Adipose tissue (tissue), 3 donors: ENCODE data around the gene IGF2. TPM values are rescaled to one million over a fixed set of nuclear protein-coding genes. Genes with fewer than 3 reads are reported as not detected.

Experiments
- H3K27ac ChIP-seq: one replicate; pipeline ENCODE4 v1.5.1; 2013; ENCODE audit warnings: low read depth, low read length
- WGBS, 3 donors: extraction: QIAGEN DNeasy Blood & Tissue Kit; methylation state at CpG; one replicate each; pipeline ENCODE4 v1.1.7; 2013; 5-methylcytosine and 5-hydroxymethylcytosine counted together
- polyA plus RNA-seq, 3 donors: library from polyadenylated mRNA; stranded (reverse); fragments of 200-250 nt; gene quantifications; one replicate each; pipeline ENCODE4 v1.2.3, GENCODE V29; 2013
- donor health status: healthy with polysubstance abuse.
- donor health status: Bipolar disorder and iron deficiency.
- donor health status: healthy.

IGF2 gene
- polyA plus RNA-seq, 3 donors, result 6.7 to 133 (median 31.7) TPM

- H3K27ac ChIP-seq, result no peak overlapping the region
- 22 to 25% (median 23%) methylated on average over 6 of the region's 6 CpGs for WGBS, 3 donors
These were observed 3.6 kb upstream of the IGF2 start for GRCh38 chr11:2142762-2143202.

- WGBS, 3 donors, result 19 to 28% (median 28%) methylated on average over 5 of the region's 5 CpGs
- H3K27ac ChIP-seq, result no peak overlapping the region
These were observed 3.1 kb upstream of the IGF2 start for GRCh38 chr11:2142300-2142759.

- no peak overlapping the region for H3K27ac ChIP-seq
- 7 to 8% (median 8%) methylated on average over 88 to 102 of the region's 102 CpGs for WGBS, 3 donors
These were observed 1.5 kb upstream of the IGF2 start for GRCh38 chr11:2140411-2141400.

- 1 to 4% (median 2%) methylated on average over 50 to 57 of the region's 57 CpGs for WGBS, 3 donors
These were observed 590 bp upstream of the IGF2 start for GRCh38 chr11:2139621-2140337.

GRCh38 chr11:2138431-2139122, 612 bp downstream of the IGF2 start:
- no peak overlapping the region for H3K27ac ChIP-seq
- 1 to 2% (median 2%) methylated on average over 35 to 67 of the region's 68 CpGs for WGBS, 3 donors

More at GRCh38 chr11:2139621-2140337, 590 bp upstream of the IGF2 start:
- H3K27ac ChIP-seq, result no peak overlapping the region

GRCh38 chr11:2138068-2138430, 1.1 kb downstream of the IGF2 start:
- no peak overlapping the region for H3K27ac ChIP-seq
- WGBS, 3 donors, result 0 to 1% (median 1%) methylated on average over 28 to 31 of the region's 44 CpGs

GRCh38 chr11:2137202-2138067, 1.8 kb downstream of the IGF2 start:
- 1% methylated on average over 43 to 50 of the region's 50 CpGs for WGBS, 3 donors
- no peak overlapping the region for H3K27ac ChIP-seq

- H3K27ac ChIP-seq, result no peak overlapping the region
These were observed 2.3 kb downstream of the IGF2 start for GRCh38 chr11:2136952-2137201.

GRCh38 chr11:2136209-2136951, 2.8 kb downstream of the IGF2 start:
- H3K27ac ChIP-seq, result no peak overlapping the region
- WGBS, 3 donors, result 47 to 58% (median 48%) methylated on average over 24 of the region's 24 CpGs

More at GRCh38 chr11:2136952-2137201, 2.3 kb downstream of the IGF2 start:
- 15 to 32% (median 19%) methylated on average over 3 to 8 of the region's 8 CpGs for WGBS, 3 donors

GRCh38 chr11:2135648-2136201, 3.5 kb downstream of the IGF2 start:
- WGBS, 3 donors, result 78 to 85% (median 83%) methylated on average over 14 of the region's 14 CpGs
- no peak overlapping the region for H3K27ac ChIP-seq

GRCh38 chr11:2135018-2135569, 4.1 kb downstream of the IGF2 start:
- WGBS, 3 donors, result 68 to 87% (median 83%) methylated on average over 26 of the region's 26 CpGs
- no peak overlapping the region for H3K27ac ChIP-seq

GRCh38 chr11:2134022-2135010, 4.9 kb downstream of the IGF2 start:
- 67 to 79% (median 77%) methylated on average over 19 of the region's 19 CpGs for WGBS, 3 donors
- no peak overlapping the region for H3K27ac ChIP-seq

- no peak overlapping the region for H3K27ac ChIP-seq
- WGBS, 3 donors, result 43 to 63% (median 62%) methylated on average over 31 to 33 of the region's 33 CpGs
These were observed 5.8 kb downstream of the IGF2 start for GRCh38 chr11:2133241-2134021.

GRCh38 chr11:2132874-2133240, 6.3 kb downstream of the IGF2 start:
- no peak overlapping the region for H3K27ac ChIP-seq
- 40 to 63% (median 59%) methylated on average over 23 to 24 of the region's 24 CpGs for WGBS, 3 donors

GRCh38 chr11:2132246-2132645, 6.9 kb downstream of the IGF2 start:
- H3K27ac ChIP-seq, result no peak overlapping the region
- 76 to 81% (median 79%) methylated on average over 6 of the region's 6 CpGs for WGBS, 3 donors
